H1 (cell line): Measurements from ENCODE around the gene SHMT2. TPM values are rescaled to one million over a fixed set of nuclear protein-coding genes. Genes with fewer than 3 reads are reported as not detected.

Experiments used
- CTCF ChIA-PET: fragments of 300-600 bp; sonication (Branson Sonifier 250); formaldehyde crosslinking; loops from one replicate; lab custom pipeline; 2021; ENCODE audit not compliant: partially characterized antibody; lab: Charles Lee
- POLR2A ChIA-PET: fragments of 300-600 bp; sonication (Branson Sonifier 250); formaldehyde crosslinking; loops from one replicate; lab custom pipeline; 2021; ENCODE audit warnings: inconsistent platforms; ENCODE audit not compliant: partially characterized antibody; lab: Charles Lee
- DNase-seq, 2 experiments: peaks; one replicate each; pipeline versions ENCODE4 v3.0.0 to v3.0.0-alpha.2; 2010 to 2022; ENCODE audit warnings: low spot score in 2 of 2, low read depth in 1 of 2, mixed read lengths in 1 of 2
- FAIRE-seq: peaks from 2 replicates; lab custom pipeline; 2011; peaks lifted over from hg19 to GRCh38; lab: Jason Lieb, UNC
- H2AFZ ChIP-seq: 2 replicates; pipeline ENCODE4 v1.8.1; 2012; ENCODE audit warnings: low read length, inconsistent platforms
- H2AK5ac ChIP-seq: 2 replicates; pipeline ENCODE4 v1.6.1; 2013; ENCODE audit warnings: low read depth, low read length
- H2BK120ac ChIP-seq: replicated peaks from 2 replicates; pipeline ENCODE3; 2013; ENCODE audit warnings: low read depth, low read length, inconsistent platforms
- H2BK12ac ChIP-seq: 2 replicates; pipeline ENCODE4 v1.6.1; 2013; ENCODE audit warnings: low read depth, low read length
- H2BK15ac ChIP-seq: 2 replicates; pipeline ENCODE4 v1.6.1; 2013; ENCODE audit warnings: low read length
- H2BK20ac ChIP-seq: 2 replicates; pipeline ENCODE4 v1.6.1; 2013; ENCODE audit warnings: low read length
- H2BK5ac ChIP-seq: 2 replicates; pipeline ENCODE4 v1.6.1; 2013; ENCODE audit warnings: low read depth, low read length
- H3K14ac ChIP-seq: 2 replicates; pipeline ENCODE4 v1.6.1; 2013; ENCODE audit warnings: inconsistent platforms; ENCODE audit not compliant: insufficient read length
- H3K18ac ChIP-seq: 2 replicates; pipeline ENCODE4 v1.6.1; 2013; ENCODE audit warnings: low read length; ENCODE audit errors: extremely low read depth
- H3K23ac ChIP-seq: 2 replicates; pipeline ENCODE4 v1.6.1; 2013; ENCODE audit warnings: inconsistent platforms; ENCODE audit not compliant: insufficient read length
- H3K23me2 ChIP-seq: 2 replicates; pipeline ENCODE4 v1.6.1; 2013; ENCODE audit warnings: low read depth, low read length
- H3K27ac ChIP-seq: 2 replicates; pipeline ENCODE4 v1.6.1; 2011; ENCODE audit warnings: low read depth, low read length, inconsistent platforms
- H3K27me3 ChIP-seq, 4 experiments: replicated peaks in 1 of 4; 1 replicate in 1 of 4; 2 replicates in 3 of 4; pipeline versions ENCODE4 v1.6.1 to v1.8.1; 2011 to 2013; ENCODE audit warnings: low read length in 3 of 4, mild to moderate bottlenecking in 3 of 4, inconsistent platforms in 2 of 4, mixed read lengths in 2 of 4, moderate library complexity in 1 of 4; ENCODE audit not compliant: control insufficient read depth in 3 of 4, insufficient read depth in 3 of 4; ENCODE audit errors: extremely low read depth in 1 of 4
- H3K36me3 ChIP-seq, 4 experiments: 2 replicates each; pipeline versions ENCODE4 v1.6.1 to v1.8.1; 2011 to 2013; ENCODE audit warnings: mild to moderate bottlenecking in 4 of 4, low read length in 3 of 4, moderate library complexity in 2 of 4, control low read depth in 1 of 4, inconsistent platforms in 1 of 4; ENCODE audit not compliant: insufficient read depth in 4 of 4, control insufficient read depth in 2 of 4
- H3K4ac ChIP-seq: replicated peaks from 2 replicates; pipeline ENCODE3; 2013; ENCODE audit warnings: low read length, low read depth, mixed read lengths, inconsistent platforms; ENCODE audit not compliant: insufficient read length
- H3K4me1 ChIP-seq, 4 experiments: replicated peaks in 1 of 4; 1 replicate in 1 of 4; 2 replicates in 3 of 4; pipeline versions ENCODE4 v1.6.1 to v1.8.1; 2011 to 2013; ENCODE audit warnings: low read length in 3 of 4, inconsistent platforms in 2 of 4, mixed read lengths in 1 of 4; ENCODE audit not compliant: insufficient read depth in 4 of 4, control insufficient read depth in 3 of 4
- H3K4me2 ChIP-seq, 2 experiments: 2 replicates each; pipeline versions ENCODE4 v1.6.1 to v1.8.1; 2011 to 2013; ENCODE audit warnings: low read depth in 2 of 2, low read length in 2 of 2, control low read depth in 1 of 2, inconsistent platforms in 1 of 2, mild to moderate bottlenecking in 1 of 2; ENCODE audit not compliant: insufficient read depth in 1 of 2
- H3K4me3 ChIP-seq, 4 experiments: fragments of 200-600, 300-600 bp in 1 of 4; sonication (generic), shearing (Covaris generic), sonication (Bioruptor Twin) in 1 of 4; 2 replicates each; pipeline versions ENCODE4 v1.5.1 to v1.8.1; 2011 to 2016; ENCODE audit warnings: low read length in 4 of 4, low read depth in 3 of 4, control low read depth in 2 of 4, inconsistent platforms in 2 of 4, mild to moderate bottlenecking in 2 of 4, mixed read lengths in 1 of 4, moderate library complexity in 1 of 4; ENCODE audit not compliant: insufficient read depth in 2 of 4; ENCODE audit errors: extremely low read depth in 1 of 4
- H3K56ac ChIP-seq: replicated peaks from 2 replicates; pipeline ENCODE3; 2013; ENCODE audit warnings: low read depth, mild to moderate bottlenecking, mixed read lengths, low read length, inconsistent platforms; ENCODE audit not compliant: insufficient read length
- H3K79me1 ChIP-seq: 2 replicates; pipeline ENCODE4 v1.6.1; 2013; ENCODE audit warnings: low read depth, low read length, control low read depth
- H3K79me2 ChIP-seq, 2 experiments: 2 replicates each; pipeline versions ENCODE4 v1.6.1 to v1.8.1; 2012 to 2013; ENCODE audit warnings: low read length in 2 of 2, mild to moderate bottlenecking in 2 of 2, inconsistent platforms in 1 of 2; ENCODE audit not compliant: insufficient read depth in 2 of 2, control insufficient read depth in 1 of 2
- H3K9ac ChIP-seq, 4 experiments: replicated peaks in 1 of 4; 1 replicate in 1 of 4; 2 replicates in 3 of 4; pipeline versions ENCODE4 v1.6.1 to v1.8.1; 2011 to 2013; ENCODE audit warnings: low read depth in 3 of 4, low read length in 3 of 4, control low read depth in 2 of 4, mild to moderate bottlenecking in 2 of 4, moderate library complexity in 2 of 4, inconsistent platforms in 1 of 4; ENCODE audit errors: extremely low read depth in 1 of 4
- H3K9me3 ChIP-seq, 2 experiments: 2 replicates each; pipeline versions ENCODE4 v1.6.1 to v1.8.1; 2012 to 2013; ENCODE audit warnings: mild to moderate bottlenecking in 2 of 2, moderate library complexity in 2 of 2, control low read depth in 1 of 2, inconsistent platforms in 1 of 2, low read depth in 1 of 2, low read length in 1 of 2, mixed read lengths in 1 of 2; ENCODE audit not compliant: insufficient read depth in 2 of 2
- H4K20me1 ChIP-seq, 2 experiments: replicated peaks in 1 of 2; 2 replicates each; pipeline versions ENCODE3 to v1.8.1; 2011 to 2013; ENCODE audit warnings: inconsistent platforms in 2 of 2, low read length in 2 of 2, mild to moderate bottlenecking in 1 of 2; ENCODE audit not compliant: insufficient read depth in 2 of 2, control insufficient read depth in 1 of 2
- H4K5ac ChIP-seq: 2 replicates; pipeline ENCODE4 v1.6.1; 2013; ENCODE audit warnings: low read length, low read depth, mixed read lengths, inconsistent platforms; ENCODE audit not compliant: insufficient read length
- H4K8ac ChIP-seq: 2 replicates; pipeline ENCODE4 v1.8.0; 2013; ENCODE audit warnings: mild to moderate bottlenecking, moderate library complexity, low read length, inconsistent platforms; ENCODE audit not compliant: insufficient read depth; ENCODE audit errors: extremely low read depth
- H4K91ac ChIP-seq: replicated peaks from 2 replicates; pipeline ENCODE3; 2013; ENCODE audit warnings: low read length, mixed read lengths, inconsistent platforms; ENCODE audit not compliant: insufficient read length
- BRCA1 ChIP-seq: IDR thresholded peaks from 2 replicates; pipeline ENCODE4 v1.6.1; 2012; ENCODE audit warnings: low read depth, low read length, improper control_type of control experiment
- PHF8 ChIP-seq: fragments of 200-600 bp; sonication (generic); conservative IDR thresholded peaks from 2 replicates; pipeline ENCODE4 v1.7.1; 2012; ENCODE audit warnings: low read depth, mild to moderate bottlenecking, inconsistent platforms, low read length, moderate library complexity
- POLR2A ChIP-seq, 2 experiments: IDR thresholded peaks; 1 replicate in 1 of 2; 2 replicates in 1 of 2; pipeline ENCODE4 v1.6.1; 2011; ENCODE audit warnings: low read depth in 2 of 2, low read length in 2 of 2, mild to moderate bottlenecking in 2 of 2; ENCODE audit errors: control extremely low read depth in 1 of 2
- TAF1 ChIP-seq: IDR thresholded peaks from 2 replicates; pipeline ENCODE4 v1.6.1; 2011; ENCODE audit warnings: mild to moderate bottlenecking, low read depth, low read length
- TBP ChIP-seq: IDR thresholded peaks from 2 replicates; pipeline ENCODE4 v1.6.1; 2011; ENCODE audit warnings: low read depth, low read length, improper control_type of control experiment
- WGBS, 2 experiments: shearing (Covaris generic) in 1 of 2; methylation state at CpG; one replicate each; pipeline versions ENCODE4 v1.1.6 to v1.1.7; 2013 to 2015; ENCODE audit warnings: low lambda C conversion rate in 2 of 2, mixed read lengths in 2 of 2, inconsistent platforms in 1 of 2, low coverage in 1 of 2, missing lambda C conversion rate in 1 of 2; ENCODE audit not compliant: insufficient replicate concordance in 2 of 2, insufficient coverage in 1 of 2, insufficient read length in 1 of 2; ENCODE audit errors: extremely low coverage in 1 of 2, missing lambda C conversion rate in 1 of 2; 5-methylcytosine and 5-hydroxymethylcytosine counted together
- polyA plus RNA-seq, 7 experiments: library from polyadenylated mRNA; depleted of rRNA in 3 of 7; stranded (reverse) in 5 of 7; unstranded in 2 of 7; fragments of >200 nt in 5 of 7; fragments of 200-250 nt in 2 of 7; gene quantifications; 1 replicate in 5 of 7; 2 replicates in 1 of 7; 4 replicates in 1 of 7; pipeline versions ENCODE4 v1.2.1 to v1.2.3, GENCODE V29; 2011 to 2013; ENCODE audit warnings: missing spikeins in 2 of 7, mixed read lengths in 2 of 7
- total RNA-seq: library from RNA; stranded (reverse); fragmentation: NEBNext Ultra II Directional; extraction: Animal tissue kit (Norgen Biotek cat#: 25700); gene quantifications from 2 replicates; pipeline ENCODE4 v1.2.1, GENCODE V29; 2021

Gene SHMT2
- total and polyA plus RNA-seq, 2 of the 8 experiments (the other 6 are each of a cell fraction or from before 2014, with no cell fraction given): 274 to 520 TPM

DNA sequence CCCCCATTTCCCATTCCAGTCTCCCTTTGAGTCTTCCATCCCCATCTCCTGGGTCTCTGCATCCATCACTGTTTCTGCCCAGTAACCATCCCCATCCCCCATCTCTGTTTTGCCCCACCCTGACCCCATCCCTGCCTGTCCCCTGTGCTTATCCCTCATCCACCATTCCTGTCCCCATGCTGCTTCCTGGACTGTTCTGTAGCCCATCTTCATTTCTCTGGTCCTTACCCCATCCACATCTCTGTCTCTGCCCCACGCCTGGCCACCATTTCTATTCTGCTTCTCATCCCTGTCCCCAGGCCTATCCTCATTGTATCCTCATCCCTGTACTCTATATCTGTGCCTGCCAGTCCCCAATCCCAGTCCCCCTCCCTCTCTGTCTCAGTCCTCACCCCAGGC lies 8.7 kb upstream of the SHMT2 start:
- no peak overlapping the region for H3K4ac ChIP-seq
- FAIRE-seq: no peak
- POLR2A ChIA-PET: interaction anchor here (17.7 kb wide), 1 partner anchor 21 kb away, joined by 852 read pairs; the partner anchor contains the start of genes SHMT2 and STAC3
- no peak overlapping the region for H3K14ac ChIP-seq
- peaks cover 7% of the 10 kb centered on the region; the same call in 1 of the 2 replicates for H3K23me2 ChIP-seq
- peaks cover 87 to 98% (median 98%) of the 10 kb centered on the region in 4 experiments for H3K27me3 ChIP-seq
- CTCF ChIA-PET: interaction anchor here (4.2 to 13.4 kb wide), 2 partner anchors 7 to 22 kb away, joined by 76 to 527 read pairs; partner anchors contain the start of gene STAC3
- no peaks in the 10 kb centered on the region for H3K9me3 ChIP-seq
- no peak overlapping the region for H3K23ac ChIP-seq
- H4K91ac ChIP-seq: no peak overlapping the region
- no peak overlapping the region for H3K27ac ChIP-seq
- 0 out of 2 replicates have a peak overlapping the region, but pooled peaks have one; percentile 82 for H2AK5ac ChIP-seq
- no peak overlapping the region for H2AFZ ChIP-seq
- H3K18ac ChIP-seq: no peak overlapping the region
- peak overlapping the region; percentile 7; the same call in 1 of the 2 replicates for H2BK20ac ChIP-seq
- H3K79me2 ChIP-seq: no peaks in the 10 kb centered on the region
- TF ChIP-seq POLR2A (IDR thresholded peaks at IDR 0.05; ENCODE audit: control extremely low read depth in 1 of 2, low read depth in 2 of 2, low read length in 2 of 2) (no peak), PHF8 (no peak), TAF1 (no peak), TBP (no peak), BRCA1 (no peak)
- H3K79me1 ChIP-seq: no peaks in the 10 kb centered on the region
- no peak overlapping the region; the same call in 1 of the 2 replicates for H2BK15ac ChIP-seq
- no peak overlapping the region for H4K8ac ChIP-seq
- peak overlapping the region in 1 of 4 experiments; percentile 46; a peak in 1 of 8 replicates for H3K4me3 ChIP-seq
- 15% methylated on average over 1 of the region's 1 CpG; no CpG with 5 or more reads in 1 of the 2 experiments for WGBS, 2 experiments
- no peak overlapping the region for H2BK5ac ChIP-seq
- DNase-seq: no peak
- H2BK12ac ChIP-seq: 0 out of 2 replicates have a peak overlapping the region, but pooled peaks have one; percentile 11
- H4K20me1 ChIP-seq: peaks cover 16 to 35% of the 10 kb centered on the region in 2 experiments
- H2BK120ac ChIP-seq: no peak overlapping the region
- H3K4me2 ChIP-seq: peak overlapping the region; percentile 58 to 71
- H3K9ac ChIP-seq: no peak overlapping the region
- H3K56ac ChIP-seq: no peak overlapping the region
- H3K36me3 ChIP-seq: no peaks in the 10 kb centered on the region
- H3K4me1 ChIP-seq: peaks cover 0 to 51% (median 37%) of the 10 kb centered on the region in 4 experiments; a peak in 6 of 7 replicates
- no peak overlapping the region for H4K5ac ChIP-seq
